Epidermal melanocyte (primary cell): Measurements from ENCODE around the gene TSSC4.

ENCODE experiments used
- DNase-seq: peaks from one replicate; pipeline ENCODE4 v3.0.0; 2011; ENCODE audit warnings: low spot score; ENCODE audit not compliant: insufficient read length

The TSSC4 gene

GRCh38 chr11:2447951-2448650, 47.6 kb downstream of the TSSC4 start:
- DNase-seq = no peak

GRCh38 chr11:2448661-2449547, 48.4 kb downstream of the TSSC4 start:
- DNase-seq = no peak

- no peak for DNase-seq
These were observed 49.2 kb downstream of the TSSC4 start for GRCh38 chr11:2449548-2450320.

DNA sequence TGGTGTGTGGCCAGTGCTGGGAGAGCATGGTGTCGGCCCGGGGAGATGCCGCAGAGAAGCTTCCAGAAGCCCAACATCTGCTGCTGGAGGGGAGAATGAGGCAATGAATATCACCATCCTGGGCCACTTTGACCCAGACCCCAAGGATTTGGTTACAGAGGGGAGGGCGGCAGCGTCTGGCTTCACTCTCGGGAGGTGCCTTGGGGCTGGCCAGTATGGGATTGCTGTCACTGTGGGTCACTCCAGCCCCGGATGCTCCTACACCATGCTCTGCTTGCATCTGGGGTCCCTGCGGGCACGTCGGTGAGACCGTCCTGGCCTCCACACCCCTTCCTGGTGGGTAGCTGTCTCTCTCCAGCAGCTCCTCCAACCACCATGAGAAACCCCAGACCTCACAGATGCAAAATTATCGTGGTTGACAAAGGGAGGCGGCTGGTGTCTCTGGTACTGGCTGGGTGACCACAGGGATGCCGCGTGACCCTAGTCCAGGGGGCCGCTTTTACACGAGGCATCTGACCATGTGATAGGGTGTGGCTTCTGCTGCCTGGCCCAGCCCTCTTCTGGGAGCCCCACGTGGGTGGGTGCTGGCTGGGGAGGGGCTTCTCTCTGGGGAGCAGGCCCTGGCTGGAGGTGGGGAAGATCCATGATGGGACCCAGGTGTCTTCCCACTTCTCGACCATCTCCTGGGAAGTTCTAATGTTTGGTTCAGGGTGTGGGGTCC, 49.9 kb downstream of the TSSC4 start:
- no peak for DNase-seq

DNA sequence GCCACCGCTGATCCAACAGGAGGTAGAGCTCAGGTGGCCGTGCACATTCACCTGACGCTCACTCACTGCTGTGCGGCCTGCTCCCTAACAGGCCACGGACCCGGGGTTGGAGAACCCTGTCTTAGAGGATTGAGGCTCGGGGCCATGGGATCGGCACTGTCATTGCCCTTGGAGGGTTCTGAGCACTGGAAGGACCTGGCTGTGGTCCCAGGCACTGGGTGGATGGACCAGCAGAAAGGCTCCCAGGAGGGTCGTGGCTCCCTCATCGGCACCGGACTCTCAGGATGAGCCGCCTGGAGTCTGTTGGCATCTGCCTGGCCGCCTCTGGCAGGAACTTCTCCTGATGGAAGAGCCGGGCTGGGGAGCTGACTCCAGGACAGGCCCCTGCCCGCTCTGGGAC, 50.8 kb downstream of the TSSC4 start:
- no peak for DNase-seq

GRCh38 chr11:2451916-2452315, 51.4 kb downstream of the TSSC4 start:
- DNase-seq = no peak

- no peak for DNase-seq
These were observed 51.9 kb downstream of the TSSC4 start for GRCh38 chr11:2452321-2453012.

GRCh38 chr11:2453436-2453835, 52.9 kb downstream of the TSSC4 start:
- no peak for DNase-seq
